Measurements from ENCODE around the gene RNF31.
"Not testable (repeated sequence)": the region's sequence is repeated elsewhere in the genome, so short reads cannot be mapped to it uniquely, and the experiment has no call there.

Gene RNF31

GRCh38 chr14:24146978-24147760 is at the start of gene RNF31:
Gene RNF31, plus strand, starts transcription at chr14:24147498. Its CDS starts 201 bp downstream, at chr14:24147699.
- peak; percentile 99 for DNase-seq

GRCh38 chr14:24098229-24098926 is 48.9 kb upstream of the RNF31 start:
- no peak for DNase-seq

GRCh38 chr14:24098927-24099813 is 48.1 kb upstream of the RNF31 start:
- no peak for DNase-seq

- DNase-seq: no peak
Measured at GRCh38 chr14:24100197-24100981, 46.9 kb upstream of the RNF31 start.

GRCh38 chr14:24100982-24101494 is 46.3 kb upstream of the RNF31 start:
- no peak for DNase-seq

- DNase-seq: no peak
Measured at GRCh38 chr14:24102357-24103048, 44.8 kb upstream of the RNF31 start.

- no peak for DNase-seq
Measured at GRCh38 chr14:24103451-24103850, 43.8 kb upstream of the RNF31 start.

- DNase-seq: not testable (repeated sequence)
Measured at GRCh38 chr14:24105609-24106239, 41.6 kb upstream of the RNF31 start.

GRCh38 chr14:24106672-24107271 is 40.5 kb upstream of the RNF31 start:
- no peak for DNase-seq

- DNase-seq: no peak
Measured at GRCh38 chr14:24108336-24108874, 38.9 kb upstream of the RNF31 start.

- DNase-seq: no peak
Measured at GRCh38 chr14:24110060-24110459, 37.2 kb upstream of the RNF31 start.

GRCh38 chr14:24110523-24110922 is 36.8 kb upstream of the RNF31 start:
- DNase-seq: no peak

- no peak for DNase-seq
Measured at GRCh38 chr14:24113379-24113800, 33.9 kb upstream of the RNF31 start.

GRCh38 chr14:24113801-24114531 is 33.3 kb upstream of the RNF31 start:
- DNase-seq: peak; percentile 65

GRCh38 chr14:24114532-24115421 is 32.5 kb upstream of the RNF31 start, which contains the start of the genes DCAF11 and NRL:
Gene DCAF11, plus strand, starts transcription at chr14:24114777. Its CDS starts 818 bp downstream, at chr14:24115595.
Gene NRL, minus strand, starts transcription at chr14:24114949. Its CDS starts 32,101 bp downstream, at chr14:24082848.
- peak; percentile 100 for DNase-seq

GRCh38 chr14:24115422-24116127 is 31.7 kb upstream of the RNF31 start:
- no peak for DNase-seq

- no peak for DNase-seq
Measured at GRCh38 chr14:24116128-24116814, 31.0 kb upstream of the RNF31 start.
